DND-41 (cell line): ENCODE measurements around the gene MED23.

Source experiments
- CTCF ChIP-seq: IDR thresholded peaks from 2 replicates; pipeline ENCODE4 v1.5.1; 2012; ENCODE audit warnings: borderline replicate concordance, low read length, moderate library complexity, mild to moderate bottlenecking; ENCODE audit not compliant: poor library complexity, severe bottlenecking; ENCODE audit errors: extremely low read depth
- EZH2 ChIP-seq: IDR thresholded peaks from 3 replicates; pipeline ENCODE4 v1.6.1; 2012; ENCODE audit warnings: borderline replicate concordance, low read depth, mild to moderate bottlenecking, moderate library complexity, low read length, inconsistent platforms; ENCODE audit not compliant: severe bottlenecking

- no peak for TF ChIP-seq CTCF
- no peak for TF ChIP-seq EZH2
Measured at GRCh38 chr6:131673184-131673583, 45.1 kb upstream of the MED23 start.
